Activated CD4-positive, alpha-beta T cell treated with anti-CD3 and anti-CD28 coated beads, Interleukin-2, amount 10 ng/mL, durations not matched to agents 24 days and 14 days (primary cell): ENCODE results near the gene PTGDR2. TPM values are rescaled to one million over a fixed set of nuclear protein-coding genes. Genes with fewer than 3 reads are reported as not detected.

Experiments
- DNase-seq: peaks from one replicate; pipeline ENCODE4 v3.0.0; 2022
- H3K27ac Mint-ChIP-seq: one replicate; pipeline ENCODE4 v1.8.0; 2022; ENCODE audit warnings: mild to moderate bottlenecking, mixed read lengths
- H3K27me3 Mint-ChIP-seq: one replicate; pipeline ENCODE4 v1.8.0; 2022; ENCODE audit warnings: mixed read lengths
- H3K36me3 Mint-ChIP-seq: one replicate; pipeline ENCODE4 v1.8.0; 2022; ENCODE audit warnings: low read depth, mild to moderate bottlenecking, mixed read lengths
- H3K4me1 Mint-ChIP-seq: one replicate; pipeline ENCODE4 v1.8.0; 2021; ENCODE audit warnings: mixed read lengths
- H3K4me3 Mint-ChIP-seq: one replicate; pipeline ENCODE4 v1.8.0; 2022; ENCODE audit warnings: mild to moderate bottlenecking, moderate library complexity, mixed read lengths
- H3K9me3 Mint-ChIP-seq: one replicate; pipeline ENCODE4 v1.8.0; 2021; ENCODE audit warnings: mixed read lengths
- intact Hi-C: fragments of 100-400 bp; cut with micrococcal nuclease; formaldehyde crosslinking; loops from one replicate; pipeline ENCODE4 v1.15.1; 2023
- total RNA-seq: library from RNA; stranded (reverse); gene quantifications from 2 replicates; pipeline ENCODE4 v1.2.3, GENCODE V29; 2022

The PTGDR2 gene
- 0.14 and 0.19 TPM in 2 replicates for total RNA-seq

GRCh38 chr11:60855726-60856633 is at the start of gene PTGDR2:
Gene PTGDR2 (minus strand): TSS chr11:60855950. CDS start chr11:60853722, 2,228 bp downstream.
- H3K4me1 Mint-ChIP-seq, result peaks cover 15% of the 10 kb centered on the region
- H3K36me3 Mint-ChIP-seq, result peaks cover 11% of the 10 kb centered on the region
- H3K27me3 Mint-ChIP-seq, result peaks cover 3% of the 10 kb centered on the region
- DNase-seq, result no peak
- H3K27ac Mint-ChIP-seq, result no peak within 1 kb of the TSS
- no peaks in the 10 kb centered on the region for H3K9me3 Mint-ChIP-seq
- intact Hi-C loops, result no loop called here
- H3K4me3 Mint-ChIP-seq, result no peak within 1 kb of the TSS

- Mint-ChIP-seq H3K4me1 (peaks cover 29% of the 10 kb centered on the region), H3K27ac (peak overlapping the region; percentile 92), H3K36me3 (peaks cover 38% of the 10 kb centered on the region), H3K4me3 (peak overlapping the region; percentile 91), H3K27me3 (peaks cover 5% of the 10 kb centered on the region), H3K9me3 (no peaks in the 10 kb centered on the region)
- intact Hi-C loops, result no loop called here
- no peak for DNase-seq
Measured at GRCh38 chr11:60905047-60905446, 49.3 kb upstream of the PTGDR2 start.

- H3K36me3 Mint-ChIP-seq, result peaks cover 55% of the 10 kb centered on the region
- intact Hi-C loops, result no loop called here
Measured at GRCh38 chr11:60902625-60903024, 46.9 kb upstream of the PTGDR2 start.

GRCh38 chr11:60900673-60901404 is 45.1 kb upstream of the PTGDR2 start:
- intact Hi-C loops, result no loop called here
- Mint-ChIP-seq H3K4me3 (no peak overlapping the region), H3K36me3 (peaks cover 70% of the 10 kb centered on the region), H3K4me1 (peaks cover 21% of the 10 kb centered on the region), H3K9me3 (no peaks in the 10 kb centered on the region), H3K27me3 (no peaks in the 10 kb centered on the region), H3K27ac (no peak overlapping the region)
- no peak for DNase-seq

More at GRCh38 chr11:60902625-60903024, 46.9 kb upstream of the PTGDR2 start:
- no peaks in the 10 kb centered on the region for H3K9me3 Mint-ChIP-seq
- H3K27ac Mint-ChIP-seq, result no peak overlapping the region
- peaks cover 29% of the 10 kb centered on the region for H3K4me1 Mint-ChIP-seq
- H3K27me3 Mint-ChIP-seq, result no peaks in the 10 kb centered on the region
- no peak overlapping the region for H3K4me3 Mint-ChIP-seq
- no peak for DNase-seq

- intact Hi-C loops, result loop anchor here (1.0 kb wide), 1 partner anchor 69 kb away; no protein-coding TSS in a partner anchor
- H3K27me3 Mint-ChIP-seq, result no peaks in the 10 kb centered on the region
- H3K4me3 Mint-ChIP-seq, result no peak overlapping the region
- DNase-seq, result no peak
- no peaks in the 10 kb centered on the region for H3K9me3 Mint-ChIP-seq
- H3K4me1 Mint-ChIP-seq, result peaks cover 14% of the 10 kb centered on the region
- no peak overlapping the region for H3K27ac Mint-ChIP-seq
- H3K36me3 Mint-ChIP-seq, result peaks cover 71% of the 10 kb centered on the region
Measured at GRCh38 chr11:60899977-60900376, 44.2 kb upstream of the PTGDR2 start.

GRCh38 chr11:60899046-60899936 is 43.5 kb upstream of the PTGDR2 start:
- no peaks in the 10 kb centered on the region for H3K9me3 Mint-ChIP-seq
- peaks cover 73% of the 10 kb centered on the region for H3K36me3 Mint-ChIP-seq

GRCh38 chr11:60897496-60897895 is 41.7 kb upstream of the PTGDR2 start:
- Mint-ChIP-seq H3K4me1 (no peaks in the 10 kb centered on the region), H3K36me3 (peaks cover 68% of the 10 kb centered on the region), H3K27ac (no peak overlapping the region), H3K9me3 (no peaks in the 10 kb centered on the region), H3K27me3 (no peaks in the 10 kb centered on the region), H3K4me3 (no peak overlapping the region)
- intact Hi-C loops, result no loop called here
- DNase-seq, result no peak

More at GRCh38 chr11:60899046-60899936, 43.5 kb upstream of the PTGDR2 start:
- Mint-ChIP-seq H3K4me3 (no peak overlapping the region), H3K27ac (peak overlapping the region; percentile 50), H3K4me1 (peaks cover 12% of the 10 kb centered on the region), H3K27me3 (no peaks in the 10 kb centered on the region)
- peak; percentile 81 for DNase-seq
- intact Hi-C loops, result loop anchor here (1.0 kb wide), 1 partner anchor 68 kb away; no protein-coding TSS in a partner anchor

- no peak for DNase-seq
- intact Hi-C loops, result no loop called here
- no peaks in the 10 kb centered on the region for H3K27me3 Mint-ChIP-seq
Measured at GRCh38 chr11:60895687-60896086, 39.9 kb upstream of the PTGDR2 start.

GRCh38 chr11:60891103-60891741 is 35.5 kb upstream of the PTGDR2 start:
- Mint-ChIP-seq H3K4me3 (no peak overlapping the region), H3K27me3 (no peaks in the 10 kb centered on the region), H3K9me3 (no peaks in the 10 kb centered on the region)

More at GRCh38 chr11:60895687-60896086, 39.9 kb upstream of the PTGDR2 start:
- Mint-ChIP-seq H3K4me1 (no peaks in the 10 kb centered on the region), H3K4me3 (no peak overlapping the region), H3K27ac (no peak overlapping the region), H3K36me3 (peaks cover 65% of the 10 kb centered on the region), H3K9me3 (no peaks in the 10 kb centered on the region)

GRCh38 chr11:60890696-60891095 is 34.9 kb upstream of the PTGDR2 start:
- Mint-ChIP-seq H3K4me1 (peaks cover 2% of the 10 kb centered on the region), H3K27me3 (no peaks in the 10 kb centered on the region), H3K9me3 (no peaks in the 10 kb centered on the region), H3K36me3 (peaks cover 49% of the 10 kb centered on the region), H3K27ac (no peak overlapping the region), H3K4me3 (no peak overlapping the region)
- DNase-seq, result no peak
- intact Hi-C loops, result no loop called here

More at GRCh38 chr11:60891103-60891741, 35.5 kb upstream of the PTGDR2 start:
- DNase-seq, result no peak
- intact Hi-C loops, result no loop called here
- H3K27ac Mint-ChIP-seq, result no peak overlapping the region
- peaks cover 51% of the 10 kb centered on the region for H3K36me3 Mint-ChIP-seq
- peaks cover 2% of the 10 kb centered on the region for H3K4me1 Mint-ChIP-seq

GRCh38 chr11:60889869-60890311 is 34.1 kb upstream of the PTGDR2 start:
- H3K36me3 Mint-ChIP-seq, result peaks cover 45% of the 10 kb centered on the region
- intact Hi-C loops, result no loop called here
- H3K9me3 Mint-ChIP-seq, result no peaks in the 10 kb centered on the region
- peaks cover 2% of the 10 kb centered on the region for H3K4me1 Mint-ChIP-seq
- no peaks in the 10 kb centered on the region for H3K27me3 Mint-ChIP-seq
- DNase-seq, result no peak
- H3K4me3 Mint-ChIP-seq, result no peak overlapping the region
- no peak overlapping the region for H3K27ac Mint-ChIP-seq

- DNase-seq, result peak; percentile 82
- intact Hi-C loops, result loop anchor here (1.0 kb wide), 2 partner anchors 56 to 112 kb away; no protein-coding TSS in a partner anchor
- Mint-ChIP-seq H3K9me3 (no peaks in the 10 kb centered on the region), H3K4me3 (no peak overlapping the region), H3K36me3 (peaks cover 47% of the 10 kb centered on the region), H3K27me3 (no peaks in the 10 kb centered on the region), H3K27ac (no peak overlapping the region), H3K4me1 (peaks cover 5% of the 10 kb centered on the region)
Measured at GRCh38 chr11:60887556-60887955, 31.8 kb upstream of the PTGDR2 start.
